ENCODE data around the gene TMPRSS13. TPM values are rescaled to one million over a fixed set of nuclear protein-coding genes. Genes with fewer than 3 reads are reported as not detected.

Gene TMPRSS13
- total RNA-seq, 2 donors from 2014 or later: 1.1 TPM; not detected in 1

GRCh38 chr11:117871784-117872183 lies 57.4 kb downstream of the TMPRSS13 start:
- H3K9me3 ChIP-seq: no peaks in the 10 kb centered on the region
- DNase-seq (ENCODE audit: low spot score) (no peak), ATAC-seq (ENCODE audit: insufficient number of reproducible peaks, low FRiP score, low read depth) (no peak)
- no peak overlapping the region for H3K27ac ChIP-seq
- no peak overlapping the region for H3K4me3 ChIP-seq
- H3K4me1 ChIP-seq (ENCODE audit: control insufficient read depth in 1 of 2, low read depth in 2 of 2): no peaks in the 10 kb centered on the region
- no peaks in the 10 kb centered on the region for H3K27me3 ChIP-seq (replicated peaks; ENCODE audit: insufficient read depth)
- no peaks in the 10 kb centered on the region for H3K36me3 ChIP-seq
- TF ChIP-seq CTCF (IDR thresholded peaks at IDR 0.05): no peak

GRCh38 chr11:117871160-117871559 lies 58.0 kb downstream of the TMPRSS13 start:
- TF ChIP-seq CTCF (IDR thresholded peaks at IDR 0.05): no peak
- Histone ChIP-seq H3K4me3 (no peak overlapping the region), H3K27me3 (replicated peaks; ENCODE audit: insufficient read depth) (no peaks in the 10 kb centered on the region), H3K36me3 (no peaks in the 10 kb centered on the region), H3K27ac (no peak overlapping the region), H3K4me1 (ENCODE audit: control insufficient read depth in 1 of 2, low read depth in 2 of 2) (no peaks in the 10 kb centered on the region), H3K9me3 (no peaks in the 10 kb centered on the region)
- no peak for DNase-seq (ENCODE audit: low spot score)
- no peak for ATAC-seq (ENCODE audit: insufficient number of reproducible peaks, low FRiP score, low read depth)

GRCh38 chr11:117870103-117870952 lies 58.9 kb downstream of the TMPRSS13 start:
- H3K9me3 ChIP-seq: no peaks in the 10 kb centered on the region
- H3K4me3 ChIP-seq: no peak overlapping the region
- H3K4me1 ChIP-seq (ENCODE audit: control insufficient read depth in 1 of 2, low read depth in 2 of 2): no peaks in the 10 kb centered on the region
- DNase-seq (ENCODE audit: low spot score) (no peak), ATAC-seq (ENCODE audit: insufficient number of reproducible peaks, low FRiP score, low read depth) (no peak)
- no peak overlapping the region for H3K27ac ChIP-seq
- no peaks in the 10 kb centered on the region for H3K36me3 ChIP-seq
- H3K27me3 ChIP-seq (replicated peaks; ENCODE audit: insufficient read depth): no peaks in the 10 kb centered on the region
- no peak for TF ChIP-seq CTCF (IDR thresholded peaks at IDR 0.05)

- Histone ChIP-seq H3K9me3 (no peaks in the 10 kb centered on the region), H3K4me3 (no peak overlapping the region), H3K36me3 (no peaks in the 10 kb centered on the region), H3K27me3 (replicated peaks; ENCODE audit: insufficient read depth) (no peaks in the 10 kb centered on the region), H3K27ac (no peak overlapping the region), H3K4me1 (ENCODE audit: control insufficient read depth in 1 of 2, low read depth in 2 of 2) (no peaks in the 10 kb centered on the region)
- no peak for TF ChIP-seq CTCF (IDR thresholded peaks at IDR 0.05)
- ATAC-seq (ENCODE audit: insufficient number of reproducible peaks, low FRiP score, low read depth): no peak
- DNase-seq (ENCODE audit: low spot score): no peak
Observed at GRCh38 chr11:117869604-117870003, 59.6 kb downstream of the TMPRSS13 start.

- Histone ChIP-seq H3K36me3 (no peaks in the 10 kb centered on the region), H3K27ac (no peak overlapping the region), H3K27me3 (replicated peaks; ENCODE audit: insufficient read depth) (no peaks in the 10 kb centered on the region), H3K4me3 (no peak overlapping the region), H3K9me3 (no peaks in the 10 kb centered on the region), H3K4me1 (ENCODE audit: control insufficient read depth in 1 of 2, low read depth in 2 of 2) (no peaks in the 10 kb centered on the region)
- TF ChIP-seq CTCF (IDR thresholded peaks at IDR 0.05): no peak
- ATAC-seq (ENCODE audit: insufficient number of reproducible peaks, low FRiP score, low read depth): no peak
- no peak for DNase-seq (ENCODE audit: low spot score)
Observed at GRCh38 chr11:117868815-117869561, 60.2 kb downstream of the TMPRSS13 start.
